Type B pancreatic cell (in vitro differentiated cells): ENCODE data around the gene NOPCHAP1. TPM values are rescaled to one million over a fixed set of nuclear protein-coding genes. Genes with fewer than 3 reads are reported as not detected.

Source experiments
- DNase-seq: peaks from one replicate; pipeline ENCODE4 v3.0.0; 2021; ENCODE audit warnings: mixed read lengths; ENCODE audit not compliant: unreplicated experiment; ENCODE audit errors: extremely low spot score
- H3K27ac Mint-ChIP-seq: 2 replicates; pipeline ENCODE4 v1.8.0; 2021; ENCODE audit warnings: mild to moderate bottlenecking, mixed read lengths
- H3K27me3 Mint-ChIP-seq: 2 replicates; pipeline ENCODE4 v1.8.0; 2021; ENCODE audit warnings: mixed read lengths
- H3K36me3 Mint-ChIP-seq: 2 replicates; pipeline ENCODE4 v1.8.0; 2021; ENCODE audit warnings: mixed read lengths
- H3K4me1 Mint-ChIP-seq: one replicate; pipeline ENCODE4 v1.8.0; 2021; ENCODE audit warnings: mixed read lengths; ENCODE audit not compliant: unreplicated experiment
- H3K4me3 Mint-ChIP-seq: 2 replicates; pipeline ENCODE4 v1.8.0; 2021; ENCODE audit warnings: mild to moderate bottlenecking, mixed read lengths
- H3K9me3 Mint-ChIP-seq: 2 replicates; pipeline ENCODE4 v1.8.0; 2021; ENCODE audit warnings: mixed read lengths
- total RNA-seq: library from RNA; stranded (reverse); gene quantifications from 2 replicates; pipeline ENCODE4 v1.2.1, GENCODE V29; 2021; ENCODE audit warnings: low replicate concordance
- TF ChIP-seq, protein P1 (sequence below): fragments of 200-600 bp; sonication (generic); conservative IDR thresholded peaks from 2 replicates; pipeline ENCODE4 v1.5.0; 2021; ENCODE audit warnings: antibody characterized with exemption, mild to moderate bottlenecking

Gene NOPCHAP1
- total RNA-seq, 1 donor from 2014 or later = 20.1 TPM

GRCh38 chr12:104969343-104969742 lies 16.8 kb upstream of the NOPCHAP1 start:
- H3K9me3 Mint-ChIP-seq = no peaks in the 10 kb centered on the region
- TF ChIP-seq, protein P1, sequence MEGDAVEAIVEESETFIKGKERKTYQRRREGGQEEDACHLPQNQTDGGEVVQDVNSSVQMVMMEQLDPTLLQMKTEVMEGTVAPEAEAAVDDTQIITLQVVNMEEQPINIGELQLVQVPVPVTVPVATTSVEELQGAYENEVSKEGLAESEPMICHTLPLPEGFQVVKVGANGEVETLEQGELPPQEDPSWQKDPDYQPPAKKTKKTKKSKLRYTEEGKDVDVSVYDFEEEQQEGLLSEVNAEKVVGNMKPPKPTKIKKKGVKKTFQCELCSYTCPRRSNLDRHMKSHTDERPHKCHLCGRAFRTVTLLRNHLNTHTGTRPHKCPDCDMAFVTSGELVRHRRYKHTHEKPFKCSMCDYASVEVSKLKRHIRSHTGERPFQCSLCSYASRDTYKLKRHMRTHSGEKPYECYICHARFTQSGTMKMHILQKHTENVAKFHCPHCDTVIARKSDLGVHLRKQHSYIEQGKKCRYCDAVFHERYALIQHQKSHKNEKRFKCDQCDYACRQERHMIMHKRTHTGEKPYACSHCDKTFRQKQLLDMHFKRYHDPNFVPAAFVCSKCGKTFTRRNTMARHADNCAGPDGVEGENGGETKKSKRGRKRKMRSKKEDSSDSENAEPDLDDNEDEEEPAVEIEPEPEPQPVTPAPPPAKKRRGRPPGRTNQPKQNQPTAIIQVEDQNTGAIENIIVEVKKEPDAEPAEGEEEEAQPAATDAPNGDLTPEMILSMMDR = no peak
- peaks cover 2% of the 10 kb centered on the region for H3K27me3 Mint-ChIP-seq
- no peak overlapping the region for H3K27ac Mint-ChIP-seq
- no peak overlapping the region for H3K4me3 Mint-ChIP-seq
- H3K36me3 Mint-ChIP-seq = no peaks in the 10 kb centered on the region
- no peak for DNase-seq
- no peaks in the 10 kb centered on the region for H3K4me1 Mint-ChIP-seq

DNA sequence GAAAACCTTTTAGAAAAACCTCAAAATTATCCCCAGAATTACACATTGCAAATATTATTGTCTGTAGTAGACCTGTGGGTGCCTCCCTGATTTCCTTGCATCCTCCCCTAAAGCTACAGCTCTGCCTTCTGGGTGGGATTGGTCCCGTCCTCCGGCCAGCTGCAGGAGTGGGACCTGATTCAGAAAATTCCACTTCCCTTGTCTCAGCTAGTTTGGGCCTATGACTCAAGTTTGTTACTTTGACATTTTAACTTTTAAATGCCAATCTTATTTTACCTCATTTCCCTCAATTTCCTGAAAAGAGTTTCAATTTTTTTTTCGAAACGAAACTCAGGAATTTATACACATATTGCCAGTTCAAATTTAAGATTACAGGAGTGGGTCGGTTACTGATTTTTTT lies 14.8 kb upstream of the NOPCHAP1 start:
- Mint-ChIP-seq H3K27ac (no peak overlapping the region), H3K36me3 (no peaks in the 10 kb centered on the region), H3K4me1 (no peaks in the 10 kb centered on the region), H3K27me3 (no peaks in the 10 kb centered on the region), H3K9me3 (no peaks in the 10 kb centered on the region), H3K4me3 (no peak overlapping the region)
- DNase-seq = no peak
- TF ChIP-seq, protein P1 = no peak

GRCh38 chr12:104973250-104973649 lies 12.9 kb upstream of the NOPCHAP1 start:
- Mint-ChIP-seq H3K4me3 (no peak overlapping the region), H3K36me3 (no peaks in the 10 kb centered on the region), H3K9me3 (no peaks in the 10 kb centered on the region), H3K27me3 (no peaks in the 10 kb centered on the region), H3K27ac (no peak overlapping the region), H3K4me1 (no peaks in the 10 kb centered on the region)
- TF ChIP-seq, protein P1 = no peak
- no peak for DNase-seq

DNA sequence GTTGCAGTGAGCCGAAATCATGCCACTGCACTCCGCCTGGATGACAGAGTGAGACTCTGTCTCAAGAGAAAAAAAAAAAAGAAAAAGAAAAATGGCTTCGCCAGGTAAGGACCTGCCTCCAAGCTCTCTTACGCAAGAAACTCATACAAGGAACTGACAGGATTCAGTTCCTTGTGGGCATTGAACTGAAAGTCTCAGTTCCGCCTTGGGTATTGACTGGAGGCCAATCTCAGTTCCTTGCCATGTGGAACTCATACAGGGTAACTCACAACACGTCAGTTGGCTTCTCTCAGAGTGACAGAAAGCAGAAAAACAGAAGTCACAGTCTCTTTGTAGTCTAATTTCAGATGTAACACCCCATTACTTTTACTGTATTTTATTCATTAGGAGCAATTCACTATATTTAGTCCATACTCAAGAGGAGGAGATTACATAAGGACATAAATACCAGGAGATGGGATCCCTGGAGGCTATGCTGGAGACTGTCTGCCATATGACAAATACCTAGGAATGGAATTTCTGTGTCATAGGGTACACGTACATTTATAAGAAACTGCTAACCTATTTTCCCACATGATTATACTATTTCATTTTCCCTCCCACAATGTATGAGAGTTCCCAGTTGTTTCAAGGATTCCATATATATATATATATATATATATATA lies 11.4 kb upstream of the NOPCHAP1 start:
- no peak for DNase-seq
- Mint-ChIP-seq H3K27ac (no peak overlapping the region), H3K9me3 (no peaks in the 10 kb centered on the region), H3K36me3 (no peaks in the 10 kb centered on the region), H3K27me3 (no peaks in the 10 kb centered on the region), H3K4me1 (no peaks in the 10 kb centered on the region), H3K4me3 (no peak overlapping the region)
- TF ChIP-seq, protein P1 = no peak

- DNase-seq = no peak
- Mint-ChIP-seq H3K4me1 (no peaks in the 10 kb centered on the region), H3K4me3 (no peak overlapping the region), H3K27me3 (no peaks in the 10 kb centered on the region), H3K27ac (no peak overlapping the region), H3K36me3 (no peaks in the 10 kb centered on the region), H3K9me3 (no peaks in the 10 kb centered on the region)
- TF ChIP-seq, protein P1 = no peak
Observed at GRCh38 chr12:104975587-104976343, 10.4 kb upstream of the NOPCHAP1 start.
